Fibroblast of skin of right quadriceps (primary cell): ENCODE results near the gene TLR1.
A peak's percentile ranks its signal among the peaks of the same experiment; 100 is the strongest.
"Not testable (repeated sequence)": the region's sequence is repeated elsewhere in the genome, so short reads cannot be mapped to it uniquely, and the experiment has no call there.

Experiments
- DNase-seq: peaks from one replicate; pipeline ENCODE4 v3.0.0-alpha.2; 2013

The TLR1 gene

GRCh38 chr4:38806251-38806650 lies 1.7 kb upstream of the TLR1 start:
- not testable (repeated sequence) for DNase-seq

DNA sequence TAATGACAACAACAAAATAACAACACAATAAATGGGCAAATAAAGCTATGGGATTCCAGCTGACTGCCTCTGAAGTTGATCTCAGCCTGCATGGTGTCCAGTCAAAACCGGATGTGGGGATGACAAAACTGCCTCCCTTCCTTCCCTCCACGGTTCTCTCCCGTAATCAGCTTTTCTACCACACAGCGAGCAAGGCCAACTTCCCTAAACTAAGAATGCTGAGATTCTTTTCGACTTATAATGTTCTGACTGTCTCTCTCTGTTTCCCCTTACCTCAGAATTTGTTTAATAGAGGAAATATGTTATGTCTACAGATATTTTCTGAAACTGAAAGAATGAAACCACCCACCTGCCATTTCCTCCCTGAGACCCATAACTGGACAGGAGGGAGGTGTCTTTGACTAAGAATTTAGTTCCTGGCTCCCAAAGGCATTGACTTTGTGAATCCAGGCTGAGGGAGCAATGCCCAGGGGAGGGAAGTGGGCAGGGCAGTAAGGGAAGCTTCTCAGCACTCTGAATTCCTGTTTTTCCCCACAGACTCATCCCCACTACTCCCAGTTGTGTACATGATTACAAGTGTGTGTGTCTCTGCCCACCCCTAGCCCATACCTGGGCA lies 1.0 kb upstream of the TLR1 start:
- DNase-seq, result no peak

DNA sequence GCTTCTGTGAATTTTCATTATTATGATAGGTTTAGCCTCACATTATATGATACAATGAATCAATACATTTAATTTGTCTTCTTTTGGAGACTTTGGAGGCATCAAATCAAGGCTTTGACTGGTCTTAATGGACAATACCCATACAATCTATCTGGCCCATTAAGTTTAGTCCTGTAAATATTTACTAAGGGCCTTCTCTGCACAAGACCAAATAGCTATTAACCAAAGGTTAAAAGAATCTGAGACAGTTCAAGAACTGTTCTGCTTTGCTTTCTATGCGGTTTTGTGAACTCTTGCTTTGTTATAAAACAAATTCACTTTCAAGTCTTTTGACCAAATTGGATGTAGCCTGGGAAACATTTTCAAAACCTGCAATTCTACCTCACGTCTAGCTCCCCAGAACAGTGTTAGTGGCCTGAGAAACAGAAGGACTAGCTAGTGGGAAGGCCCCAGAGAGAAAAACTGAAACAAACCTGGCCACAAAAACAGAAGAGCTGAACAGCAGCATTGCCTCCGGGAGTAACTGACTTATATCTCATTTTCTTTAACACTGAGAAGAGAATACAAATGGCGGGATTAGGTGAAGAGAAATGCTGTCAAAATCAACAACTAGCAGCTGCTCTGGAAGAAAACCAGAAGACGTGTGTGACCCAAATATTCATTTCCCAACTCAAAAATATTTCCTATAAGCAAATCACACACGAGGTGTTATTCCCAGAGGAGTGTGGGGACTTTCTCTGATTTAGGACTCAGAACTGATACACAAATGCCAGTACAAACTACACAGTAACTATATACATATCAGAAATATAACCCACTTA lies 548 bp downstream of the TLR1 start:
- DNase-seq, result no peak

DNA sequence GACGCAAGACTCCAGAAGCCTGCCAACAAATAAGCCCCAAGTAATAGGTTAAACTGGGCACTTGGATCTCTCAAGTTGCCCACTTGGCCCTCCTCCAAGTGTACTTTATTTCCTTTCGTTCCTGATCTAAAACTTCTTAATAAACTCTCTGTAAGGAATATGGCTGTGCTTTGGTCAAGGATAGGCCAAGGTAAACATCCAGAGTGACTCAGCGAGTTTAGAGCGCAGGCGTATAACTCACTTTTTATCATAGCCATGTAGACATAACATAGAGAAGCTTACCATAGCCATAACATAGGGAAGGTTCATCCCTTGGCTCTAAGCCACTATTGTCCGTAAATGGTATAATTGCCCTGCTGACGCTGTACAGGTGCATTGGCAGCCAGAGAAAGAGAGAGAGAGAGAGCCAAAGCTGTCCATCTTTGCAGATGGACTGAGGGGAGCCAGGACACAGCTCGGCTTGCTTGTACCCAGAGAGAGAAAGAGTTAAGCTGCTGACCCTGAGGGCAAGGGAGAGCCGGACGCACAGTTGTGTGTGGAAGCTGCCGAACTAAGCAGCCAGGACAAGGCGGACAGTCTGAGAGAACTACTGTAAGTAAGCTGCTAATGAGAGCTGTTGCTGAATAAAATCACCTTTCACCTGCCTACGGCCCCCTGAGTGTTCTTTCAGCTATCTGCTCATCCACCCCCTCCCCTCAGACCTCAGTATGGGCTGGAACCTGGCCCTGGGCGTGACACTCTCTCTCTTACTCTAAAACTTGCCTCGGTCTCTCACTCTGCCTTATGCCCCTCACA lies 1.8 kb downstream of the TLR1 start:
- no peak for DNase-seq

GRCh38 chr4:38800961-38801450 lies 3.6 kb downstream of the TLR1 start:
- no peak for DNase-seq

- no peak for DNase-seq
Observed at GRCh38 chr4:38800366-38800765, 4.2 kb downstream of the TLR1 start.

DNA sequence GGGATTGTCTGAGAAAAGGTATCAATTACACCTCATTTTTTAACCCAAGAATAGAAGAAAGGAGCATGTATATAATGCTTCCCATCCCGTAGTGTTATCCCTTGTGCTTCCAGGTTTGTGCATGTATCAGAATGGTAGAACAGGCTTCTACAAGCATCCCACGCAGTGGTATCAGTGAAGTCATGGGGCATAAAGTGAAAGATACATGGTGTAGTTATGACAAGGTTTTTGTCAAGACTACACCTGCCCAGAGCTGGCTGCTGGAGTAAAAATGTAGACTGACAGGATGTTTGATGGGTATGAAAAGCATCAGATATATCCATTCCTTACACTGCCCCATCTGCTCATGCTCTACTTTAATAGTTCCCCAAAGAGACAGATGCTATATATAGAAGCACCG lies 9.5 kb downstream of the TLR1 start:
- DNase-seq, result no peak

- DNase-seq, result no peak
Observed at GRCh38 chr4:38794051-38794450, 10.5 kb downstream of the TLR1 start.

DNA sequence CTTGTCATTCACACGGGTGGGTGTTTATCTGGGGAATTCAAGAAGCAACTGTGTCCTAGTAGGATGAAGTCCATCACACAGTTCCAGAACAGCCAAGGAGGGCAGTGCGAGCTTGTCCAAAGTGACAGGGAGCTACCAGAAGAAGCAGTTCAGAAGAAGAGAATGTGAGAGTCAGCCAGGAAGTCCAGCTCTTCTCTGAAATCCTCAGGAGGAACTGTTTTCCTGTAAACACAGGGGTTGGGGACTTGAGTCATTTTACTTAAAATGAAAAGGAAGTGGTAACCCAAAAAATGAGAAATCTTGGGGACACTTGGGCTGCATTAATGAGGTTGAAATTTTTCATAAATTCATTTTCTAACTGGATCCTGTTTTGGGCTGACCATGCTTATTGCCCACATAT lies 13.6 kb downstream of the TLR1 start:
- no peak for DNase-seq

- peak; percentile 40 for DNase-seq
Observed at GRCh38 chr4:38788317-38788716, 16.3 kb downstream of the TLR1 start.

- DNase-seq, result no peak
Observed at GRCh38 chr4:38787693-38788092, 16.9 kb downstream of the TLR1 start.

DNA sequence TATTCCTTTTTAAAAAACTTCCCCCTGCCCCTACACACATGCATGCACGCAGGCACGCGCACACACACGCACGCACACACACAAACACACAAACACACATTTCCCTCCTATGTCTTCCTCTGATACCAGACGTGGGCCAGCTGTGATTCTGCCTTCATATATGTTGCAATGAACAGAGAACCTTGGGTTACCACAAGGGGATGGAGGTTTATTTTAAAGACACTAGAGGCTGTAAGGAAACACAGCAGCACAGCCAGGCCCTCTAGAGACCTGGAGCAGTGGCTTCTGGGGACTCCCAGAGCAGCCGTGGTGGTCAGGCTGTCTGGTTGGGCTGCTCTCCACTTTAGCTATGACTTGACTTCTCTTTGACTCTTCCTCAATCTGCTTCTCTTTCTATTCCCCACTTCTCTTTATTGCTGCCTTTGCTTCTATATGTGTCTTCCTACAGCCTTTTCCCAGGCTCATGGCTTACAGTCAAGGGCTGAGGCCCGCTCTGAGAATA lies 18.6 kb downstream of the TLR1 start:
- DNase-seq, result no peak

DNA sequence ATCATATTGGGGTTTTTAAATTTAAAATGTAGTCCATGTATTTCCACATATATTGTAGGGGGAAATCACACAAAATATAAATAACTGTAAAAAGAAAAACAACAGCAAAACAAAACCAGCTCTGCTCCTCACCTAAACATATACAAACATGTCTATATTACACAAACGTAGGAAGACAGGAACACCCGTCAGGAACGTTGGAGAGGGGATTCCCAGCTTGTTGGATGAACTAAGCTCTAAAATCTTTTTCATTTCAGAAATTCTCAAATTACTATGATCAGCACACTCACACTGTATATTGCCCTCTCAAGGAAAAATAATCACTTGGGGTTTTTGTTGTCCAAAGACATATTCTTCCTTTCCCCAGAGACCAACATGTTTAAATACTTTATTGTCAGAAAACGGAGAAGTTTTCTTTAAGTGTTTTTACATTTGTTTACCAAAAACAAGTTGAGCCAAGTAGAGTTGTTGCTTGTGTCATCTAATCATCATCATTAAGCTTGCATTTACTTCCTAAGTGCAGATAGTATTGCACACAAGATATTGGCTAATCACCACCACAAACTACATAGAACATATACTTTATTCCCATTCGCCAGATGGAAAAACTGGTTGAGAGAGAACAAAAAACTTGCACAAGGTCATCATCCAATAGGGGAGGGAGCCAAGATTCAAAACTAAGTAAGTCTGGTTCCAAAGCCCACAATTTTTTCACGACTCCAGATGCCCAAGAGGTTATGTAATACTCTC lies 19.4 kb downstream of the TLR1 start:
- DNase-seq, result no peak

DNA sequence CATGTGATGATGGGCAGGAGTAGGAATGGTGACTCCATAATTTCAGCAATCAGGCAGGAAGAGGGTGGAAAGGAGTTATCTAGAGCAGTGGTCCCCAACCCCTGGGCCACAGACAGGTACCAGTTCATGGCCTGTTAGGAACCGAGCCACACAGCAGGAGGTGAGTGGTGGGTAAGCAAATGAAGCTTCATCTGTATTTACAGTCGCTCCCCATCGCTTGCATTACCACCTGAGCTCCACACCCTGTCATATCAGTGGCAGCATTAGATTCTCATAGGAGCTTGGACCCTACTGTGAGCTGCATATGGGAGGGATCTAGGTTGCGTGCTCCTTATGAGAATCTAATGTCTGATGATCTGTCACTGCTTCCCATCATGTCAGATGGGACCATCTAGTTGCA lies 20.4 kb downstream of the TLR1 start:
- no peak for DNase-seq

- DNase-seq, result no peak
Observed at GRCh38 chr4:38783109-38783460, 21.5 kb downstream of the TLR1 start.

DNA sequence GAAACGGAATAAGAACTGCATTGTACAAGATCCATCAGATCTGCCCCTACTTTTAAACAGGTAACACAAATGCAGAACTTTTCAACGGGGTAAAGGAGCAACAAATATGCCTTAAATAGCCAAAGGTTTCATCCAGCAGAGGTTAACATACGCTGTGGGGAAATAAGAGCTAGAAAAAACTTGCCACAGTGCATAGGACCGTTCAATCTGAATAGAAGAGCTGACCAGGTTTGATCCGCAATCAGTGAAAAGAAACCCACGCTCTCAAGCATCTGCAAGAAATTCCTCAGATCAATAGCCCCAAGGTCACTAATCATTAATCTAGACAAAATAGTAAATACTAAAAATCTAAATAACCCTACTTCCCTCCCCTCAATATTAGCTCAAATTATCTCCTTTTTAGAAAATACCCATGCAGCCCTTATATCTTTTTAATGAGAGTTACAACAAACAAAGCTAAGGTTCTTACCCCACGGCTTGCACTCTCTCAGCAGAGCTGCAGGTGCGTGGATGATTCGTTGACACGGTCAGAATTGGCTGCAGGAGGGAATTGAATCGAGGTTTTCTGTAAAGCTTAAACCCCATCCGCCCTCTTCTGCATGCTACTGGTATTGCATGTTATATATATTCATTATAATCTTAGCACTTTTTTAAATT lies 22.0 kb downstream of the TLR1 start, which contains the start of gene TLR10:
Gene TLR10 (minus strand): TSS at position 539 of the 657 bp plus-strand sequence. CDS start 7,400 bp downstream, outside the sequence.
- peak; percentile 32 for DNase-seq

GRCh38 chr4:38781854-38782261 lies 22.7 kb downstream of the TLR1 start:
- DNase-seq, result no peak

- DNase-seq, result no peak
Observed at GRCh38 chr4:38780833-38781484, 23.6 kb downstream of the TLR1 start.

DNA sequence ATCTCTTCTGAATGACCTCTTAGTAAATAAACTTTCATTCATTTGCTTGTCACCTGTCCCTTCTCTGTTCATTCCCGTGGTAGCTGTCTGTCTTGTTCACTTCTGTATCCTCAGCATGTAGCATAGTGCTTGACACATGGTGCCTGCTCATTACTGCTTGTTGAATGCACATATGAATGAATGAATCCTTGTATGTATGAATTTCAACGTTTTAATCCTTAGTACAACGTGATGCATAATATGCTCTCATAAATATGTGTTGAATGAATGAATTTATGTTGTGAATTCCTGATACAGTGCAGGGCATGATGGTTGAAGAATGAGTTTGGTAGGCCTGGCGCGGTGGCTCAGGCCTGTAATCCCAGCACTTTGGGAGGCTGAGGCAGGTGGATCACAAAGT lies 24.8 kb downstream of the TLR1 start:
- DNase-seq, result no peak

DNA sequence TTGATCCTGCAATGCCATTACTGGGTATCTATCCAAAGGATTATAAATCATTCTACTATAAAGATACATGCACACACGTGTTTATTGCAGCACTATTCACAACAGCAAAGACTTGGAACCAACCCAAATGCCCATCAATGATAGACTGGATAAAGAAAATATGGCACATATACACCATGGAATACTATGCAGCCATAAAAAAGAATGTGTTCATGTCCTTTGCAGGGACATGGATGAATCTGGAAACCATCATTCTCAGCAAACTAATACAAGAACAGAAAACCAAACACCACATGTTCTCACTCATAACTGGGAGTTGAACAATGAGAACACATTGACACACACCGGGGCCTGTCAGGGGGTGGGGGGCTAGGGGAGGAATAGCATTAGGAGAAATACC lies 26.7 kb downstream of the TLR1 start:
- DNase-seq, result not testable (repeated sequence)

- DNase-seq, result no peak
Observed at GRCh38 chr4:38775326-38775725, 29.3 kb downstream of the TLR1 start.
